SK-N-MC (cell line): ENCODE results near the gene ALKBH2.

Source experiments
- DNase-seq: peaks from one replicate; pipeline ENCODE4 v3.0.0-alpha.2; 2011; ENCODE audit warnings: low read depth, low spot score
- H3K27ac ChIP-seq: fragments of 200-600 bp; sonication (generic); 2 replicates; pipeline ENCODE4 v1.5.1; 2016; ENCODE audit warnings: mixed run types
- H3K36me3 ChIP-seq: fragments of 200-600 bp; sonication (generic); 2 replicates; pipeline ENCODE4 v1.6.1; 2017; ENCODE audit warnings: antibody characterized with exemption, low read length, mixed read lengths; ENCODE audit not compliant: insufficient read depth
- H3K4me3 ChIP-seq: fragments of 200-600 bp; sonication (generic); 2 replicates; pipeline ENCODE4 v1.5.1; 2016
- H3K9ac ChIP-seq: fragments of 200-600 bp; sonication (generic); 2 replicates; pipeline ENCODE4 v1.8.0; 2017; ENCODE audit warnings: mixed run types, mixed read lengths; ENCODE audit not compliant: insufficient read length
- H3K9me3 ChIP-seq: fragments of 200-600 bp; sonication (generic); 2 replicates; pipeline ENCODE4 v1.6.1; 2017; ENCODE audit warnings: low read depth, mild to moderate bottlenecking, antibody characterized with exemption, low read length, moderate library complexity, mixed read lengths
- EZH2 ChIP-seq: fragments of 200-600 bp; sonication (generic); IDR thresholded peaks from one replicate; pipeline ENCODE4 v1.6.1; 2017; ENCODE audit warnings: antibody characterized with exemption
- FOXP2 ChIP-seq: optimal IDR thresholded peaks from 2 replicates; pipeline ENCODE3; 2011; ENCODE audit warnings: mild to moderate bottlenecking, moderate library complexity; ENCODE audit not compliant: insufficient read depth; ENCODE audit errors: extremely low read length, control extremely low read depth
- POLR2AphosphoS5 ChIP-seq: IDR thresholded peaks from 2 replicates; pipeline ENCODE4 v1.6.1; 2012; ENCODE audit warnings: mild to moderate bottlenecking, low read depth, low read length, borderline replicate concordance

The ALKBH2 gene

GRCh38 chr12:109109746-109110350 is 16.6 kb upstream of the ALKBH2 start:
- DNase-seq: no peak
- H3K9me3 ChIP-seq: no peaks in the 10 kb centered on the region
- TF ChIP-seq POLR2AphosphoS5 (no peak), EZH2 (no peak), FOXP2 (no peak)
- H3K9ac ChIP-seq: no peak overlapping the region
- peaks cover 46% of the 10 kb centered on the region for H3K36me3 ChIP-seq
- peak overlapping the region; percentile 78 for H3K27ac ChIP-seq
- H3K4me3 ChIP-seq: no peak overlapping the region

GRCh38 chr12:109105176-109105575 is 11.9 kb upstream of the ALKBH2 start:
- Histone ChIP-seq H3K4me3 (no peak overlapping the region), H3K9me3 (no peaks in the 10 kb centered on the region), H3K27ac (no peak overlapping the region), H3K36me3 (peaks cover 84% of the 10 kb centered on the region), H3K9ac (no peak overlapping the region)
- no peak for DNase-seq
- TF ChIP-seq POLR2AphosphoS5 (no peak), EZH2 (no peak), FOXP2 (no peak)

GRCh38 chr12:109102491-109102890 is 9.2 kb upstream of the ALKBH2 start:
- Histone ChIP-seq H3K27ac (no peak overlapping the region), H3K4me3 (no peak overlapping the region), H3K9me3 (no peaks in the 10 kb centered on the region), H3K9ac (no peak overlapping the region), H3K36me3 (peaks cover 81% of the 10 kb centered on the region)
- TF ChIP-seq FOXP2: no peak
- no peak for TF ChIP-seq EZH2
- no peak for TF ChIP-seq POLR2AphosphoS5
- DNase-seq: no peak

GRCh38 chr12:109100741-109101140 is 7.5 kb upstream of the ALKBH2 start:
- no peak overlapping the region for H3K27ac ChIP-seq
- DNase-seq: no peak
- no peak for TF ChIP-seq POLR2AphosphoS5
- no peak for TF ChIP-seq EZH2
- no peak for TF ChIP-seq FOXP2
- no peaks in the 10 kb centered on the region for H3K9me3 ChIP-seq
- H3K36me3 ChIP-seq: peaks cover 67% of the 10 kb centered on the region
- no peak overlapping the region for H3K9ac ChIP-seq
- no peak overlapping the region for H3K4me3 ChIP-seq

- H3K9me3 ChIP-seq: no peaks in the 10 kb centered on the region
- no peak for TF ChIP-seq FOXP2
- TF ChIP-seq EZH2: no peak
- TF ChIP-seq POLR2AphosphoS5: no peak
- H3K9ac ChIP-seq: peak overlapping the region; percentile 79
- no peak for DNase-seq
- H3K27ac ChIP-seq: no peak overlapping the region
- peaks cover 56% of the 10 kb centered on the region for H3K36me3 ChIP-seq
- H3K4me3 ChIP-seq: peak overlapping the region; percentile 87
Observed at GRCh38 chr12:109099431-109100020, 6.3 kb upstream of the ALKBH2 start.

GRCh38 chr12:109098651-109099050 is 5.4 kb upstream of the ALKBH2 start:
- TF ChIP-seq EZH2 (no peak), POLR2AphosphoS5 (no peak), FOXP2 (no peak)
- H3K36me3 ChIP-seq: peaks cover 47% of the 10 kb centered on the region
- H3K9ac ChIP-seq: peak overlapping the region; percentile 79
- H3K27ac ChIP-seq: no peak overlapping the region
- H3K9me3 ChIP-seq: no peaks in the 10 kb centered on the region
- peak overlapping the region; percentile 87 for H3K4me3 ChIP-seq
- DNase-seq: no peak

- TF ChIP-seq EZH2: no peak
- TF ChIP-seq FOXP2: no peak
- no peak; the same call in 1 of the 2 replicates for TF ChIP-seq POLR2AphosphoS5
- Histone ChIP-seq H3K9me3 (no peaks in the 10 kb centered on the region), H3K36me3 (peaks cover 43% of the 10 kb centered on the region), H3K4me3 (peak overlapping the region; percentile 87), H3K27ac (no peak overlapping the region), H3K9ac (peak overlapping the region; percentile 79)
- DNase-seq: no peak
Observed at GRCh38 chr12:109098183-109098604, 4.9 kb upstream of the ALKBH2 start.

- Histone ChIP-seq H3K27ac (peak within 1 kb of the TSS; percentile 72), H3K4me3 (peak within 1 kb of the TSS; percentile 87), H3K9me3 (no peaks in the 10 kb centered on the region), H3K36me3 (peaks cover 39% of the 10 kb centered on the region), H3K9ac (peak within 1 kb of the TSS; percentile 80)
- DNase-seq: no peak
- TF ChIP-seq EZH2: no peak
- peak; percentile 61; the same call in 1 of the 2 replicates for TF ChIP-seq POLR2AphosphoS5
- TF ChIP-seq FOXP2: no peak
Observed at GRCh38 chr12:109097435-109098182, 4.3 kb upstream of the ALKBH2 start, which contains the start of gene UNG. TSS of gene UNG (plus strand) at chr12:109097597. CDS start at chr12:109097680, 83 bp downstream.
